Body of pancreas (tissue), 4 donors: ENCODE results near the gene CARHSP1. TPM values are rescaled to one million over a fixed set of nuclear protein-coding genes. Genes with fewer than 3 reads are reported as not detected.

ENCODE experiments used
- ATAC-seq: fragments of 150-250 bp; one replicate; pipeline ENCODE4 v1.9.1; 2016
- DNase-seq, 4 donors: peaks; one replicate each; pipeline ENCODE4 v3.0.0-alpha.2; 2019
- H3K27ac ChIP-seq, 4 donors: fragments of 200-600 bp; sonication (generic); 1 replicate in 3 of 4; 2 replicates in 1 of 4; pipeline versions ENCODE4 v1.5.1 to v1.6.1; 2016 to 2019; ENCODE audit warnings: mild to moderate bottlenecking in 1 of 4, mixed read lengths in 1 of 4, moderate library complexity in 1 of 4
- H3K27me3 ChIP-seq, 2 donors: fragments of 200-600 bp; sonication (generic); one replicate each; pipeline ENCODE4 v1.6.0; 2016; ENCODE audit warnings: mild to moderate bottlenecking in 1 of 2
- H3K36me3 ChIP-seq, 2 donors: fragments of 200-600 bp; sonication (generic); replicated peaks in 1 of 2; 2 replicates each; pipeline ENCODE4 v1.5.1; 2016; ENCODE audit warnings: low read depth in 2 of 2; ENCODE audit not compliant: insufficient read depth in 1 of 2
- H3K4me1 ChIP-seq: fragments of 200-600 bp; sonication (generic); one replicate; pipeline ENCODE4 v1.6.0; 2016
- H3K4me3 ChIP-seq, 2 donors: fragments of 200-600 bp; sonication (generic); 1 replicate in 1 of 2; 2 replicates in 1 of 2; pipeline ENCODE4 v1.5.1; 2016 to 2019
- H3K9me3 ChIP-seq, 3 donors: fragments of 200-600 bp; sonication (generic); 1 replicate in 2 of 3; 2 replicates in 1 of 3; pipeline ENCODE4 v1.5.1; 2016
- CTCF ChIP-seq, 7 experiments: fragments of 450-650 bp in 4 of 7; fragments of 200-600 bp in 3 of 7; sonication (generic) in 3 of 7; IDR thresholded peaks; one replicate each; pipeline ENCODE4 v1.5.1; 2016 to 2019; ENCODE audit warnings: antibody characterized with exemption in 7 of 7
- POLR2A ChIP-seq, 3 donors: fragments of 450-650 bp; IDR thresholded peaks; one replicate each; pipeline ENCODE4 v1.6.1; 2016; ENCODE audit warnings: antibody characterized with exemption in 3 of 3, mild to moderate bottlenecking in 2 of 3
- WGBS, 2 donors: methylation state at CpG; one replicate each; pipeline ENCODE4 v1.1.5; 2017; 5-methylcytosine and 5-hydroxymethylcytosine counted together
- intact Hi-C: fragments of 100-400 bp; cut with DNase I; formaldehyde crosslinking; loops from one replicate; pipeline ENCODE4 v1.15.1; 2023
- total RNA-seq, 2 donors: library from RNA; depleted of rRNA; stranded (reverse); fragments of >200 nt; gene quantifications; one replicate each; pipeline ENCODE4 v1.1.0, GENCODE V29; 2016

Gene CARHSP1
- total RNA-seq, 2 donors from 2014 or later: 16.5 to 59.9 TPM

- H3K9me3 ChIP-seq: no peaks in the 10 kb centered on the region
- WGBS, 2 donors: 25 to 28% methylated on average over 29 to 37 of the region's 37 CpGs
- DNase-seq (no peak), ATAC-seq (no peak)
- intact Hi-C loops: no loop called here
- peak overlapping the region in 3 of 4 donors; percentile 59 to 94 (median 88) for H3K27ac ChIP-seq
- H3K4me1 ChIP-seq: peaks cover 51% of the 10 kb centered on the region
- no peak overlapping the region for H3K4me3 ChIP-seq
- H3K36me3 ChIP-seq: no peaks in the 10 kb centered on the region
- peak in 3 of 7 experiments; percentile 16 to 48 (median 42) for TF ChIP-seq CTCF (IDR thresholded peaks at IDR 0.05)
- TF ChIP-seq POLR2A (IDR thresholded peaks at IDR 0.05): peak in 2 of 3 donors; percentile 38 to 50
- H3K27me3 ChIP-seq: no peaks in the 10 kb centered on the region
Observed at GRCh38 chr16:8869212-8869987, 594 bp upstream of the CARHSP1 start.

- Histone ChIP-seq H3K9me3 (no peaks in the 10 kb centered on the region), H3K4me3 (peak overlapping the region; percentile 57 to 82), H3K4me1 (peaks cover 65% of the 10 kb centered on the region), H3K27ac (peak overlapping the region in 3 of 4 donors; percentile 88 to 94 (median 94)), H3K36me3 (no peaks in the 10 kb centered on the region), H3K27me3 (no peaks in the 10 kb centered on the region)
- TF ChIP-seq CTCF (IDR thresholded peaks at IDR 0.05) (no peak), POLR2A (IDR thresholded peaks at IDR 0.05) (no peak)
- no peak for ATAC-seq
- DNase-seq: no peak
- intact Hi-C loops: no loop called here
- WGBS, 2 donors: 0% methylated on average over 15 to 16 of the region's 16 CpGs
Observed at GRCh38 chr16:8867932-8868415, 832 bp downstream of the CARHSP1 start.

- peak overlapping the region; percentile 57 to 82 for H3K4me3 ChIP-seq
- no peak for TF ChIP-seq CTCF (IDR thresholded peaks at IDR 0.05)
- TF ChIP-seq POLR2A (IDR thresholded peaks at IDR 0.05): no peak
- H3K36me3 ChIP-seq: no peaks in the 10 kb centered on the region
- 2 to 3% methylated on average over 28 to 35 of the region's 35 CpGs for WGBS, 2 donors
- no peaks in the 10 kb centered on the region for H3K9me3 ChIP-seq
- intact Hi-C loops: no loop called here
- H3K4me1 ChIP-seq: peaks cover 71% of the 10 kb centered on the region
- H3K27me3 ChIP-seq: no peaks in the 10 kb centered on the region
- H3K27ac ChIP-seq: peak overlapping the region; percentile 48 to 94 (median 91)
- no peak for ATAC-seq
- DNase-seq: peak in 3 of 4 donors; percentile 53 to 68 (median 63)
Observed at GRCh38 chr16:8867216-8867931, 1.4 kb downstream of the CARHSP1 start.

GRCh38 chr16:8866884-8867215 is 2.0 kb downstream of the CARHSP1 start:
- no peak for ATAC-seq
- peak in 1 of 3 donors; percentile 21 for TF ChIP-seq POLR2A (IDR thresholded peaks at IDR 0.05)
- no peak for TF ChIP-seq CTCF (IDR thresholded peaks at IDR 0.05)
- Histone ChIP-seq H3K4me3 (peak overlapping the region; percentile 12 to 82), H3K4me1 (peaks cover 76% of the 10 kb centered on the region), H3K27ac (peak overlapping the region; percentile 48 to 94 (median 91)), H3K36me3 (no peaks in the 10 kb centered on the region), H3K9me3 (no peaks in the 10 kb centered on the region), H3K27me3 (no peaks in the 10 kb centered on the region)
- intact Hi-C loops: no loop called here
- WGBS, 2 donors: 18 to 26% methylated on average over 12 to 15 of the region's 16 CpGs
- no peak for DNase-seq
